Activated T-cell treated with anti-CD3 and anti-CD28 coated beads for 4 hours (primary cell): ENCODE data around the gene CEP170.
A peak's percentile ranks its signal among the peaks of the same experiment; 100 is the strongest.
"Not testable (repeated sequence)": the region's sequence is repeated elsewhere in the genome, so short reads cannot be mapped to it uniquely, and the experiment has no call there.

ENCODE experiments used
- DNase-seq: peaks from one replicate; pipeline ENCODE4 v3.0.0-alpha.2; 2020

The CEP170 gene

GRCh38 chr1:243150906-243151305, 104.2 kb downstream of the CEP170 start:
- not testable (repeated sequence) for DNase-seq

- not testable (repeated sequence) for DNase-seq
Observed at GRCh38 chr1:243149120-243149519, 106.0 kb downstream of the CEP170 start.

GRCh38 chr1:243147351-243147750, 107.7 kb downstream of the CEP170 start:
- DNase-seq, result not testable (repeated sequence)

- DNase-seq, result not testable (repeated sequence)
Observed at GRCh38 chr1:243140498-243140897, 114.6 kb downstream of the CEP170 start.

- DNase-seq, result not testable (repeated sequence)
Observed at GRCh38 chr1:243122876-243123409, 132.1 kb downstream of the CEP170 start.

GRCh38 chr1:243121939-243122338, 133.1 kb downstream of the CEP170 start:
- DNase-seq, result not testable (repeated sequence)

- not testable (repeated sequence) for DNase-seq
Observed at GRCh38 chr1:243118601-243119322, 136.3 kb downstream of the CEP170 start.

- not testable (repeated sequence) for DNase-seq
Observed at GRCh38 chr1:243116187-243116586, 138.9 kb downstream of the CEP170 start.

- DNase-seq, result not testable (repeated sequence)
Observed at GRCh38 chr1:243114769-243115168, 140.3 kb downstream of the CEP170 start.

GRCh38 chr1:243114059-243114713, 140.9 kb downstream of the CEP170 start:
- not testable (repeated sequence) for DNase-seq

GRCh38 chr1:243107171-243107570, 147.9 kb downstream of the CEP170 start:
- not testable (repeated sequence) for DNase-seq

GRCh38 chr1:243105652-243106332, 149.3 kb downstream of the CEP170 start:
- DNase-seq, result not testable (repeated sequence)

- not testable (repeated sequence) for DNase-seq
Observed at GRCh38 chr1:243105104-243105503, 150.0 kb downstream of the CEP170 start.

GRCh38 chr1:243104452-243104851, 150.6 kb downstream of the CEP170 start:
- not testable (repeated sequence) for DNase-seq

GRCh38 chr1:243101551-243102050, 153.5 kb downstream of the CEP170 start:
- peak; percentile 47 for DNase-seq

GRCh38 chr1:243087368-243087767, 167.7 kb downstream of the CEP170 start:
- not testable (repeated sequence) for DNase-seq
